T-cell (primary cell): Measurements from ENCODE around the gene LIM2. TPM values are rescaled to one million over a fixed set of nuclear protein-coding genes. Genes with fewer than 3 reads are reported as not detected.

Source experiments
- ATAC-seq, 4 experiments: fragments of 200-7000 bp in 3 of 4; fragments of 150-1000 bp in 1 of 4; cut with Tn5 transposase; replicated peaks in 1 of 4; 1 replicate in 3 of 4; 2 replicates in 1 of 4; pipeline ENCODE4 v1.10.0; 2021; ENCODE audit warnings: moderate library complexity in 3 of 4, mild to moderate bottlenecking in 2 of 4, moderate number of reproducible peaks in 1 of 4
- CTCF ChIA-PET, 2 donors: fragments of 300-600 bp; sonication (Branson Sonifier 250); formaldehyde crosslinking; loops; one replicate each; lab custom pipeline; 2022; ENCODE audit warnings: antibody characterized with exemption in 2 of 2; lab: Charles Lee
- POLR2A ChIA-PET, 2 donors: fragments of 300-600 bp; sonication (Branson Sonifier 250); formaldehyde crosslinking; loops; one replicate each; lab custom pipeline; 2022; ENCODE audit warnings: antibody characterized with exemption in 2 of 2; lab: Charles Lee
- DNase-seq, 35 experiments: peaks; one replicate each; pipeline versions ENCODE4 v3.0.0 to v3.0.0-alpha.2; 2013 to 2023
- H3K27ac ChIP-seq: one replicate; pipeline ENCODE4 v1.5.1; 2013; ENCODE audit warnings: low read length
- H3K27me3 ChIP-seq, 2 experiments: replicated peaks in 1 of 2; 1 replicate in 1 of 2; 2 replicates in 1 of 2; pipeline versions ENCODE4 v1.6.1 to v1.7.0; 2013; ENCODE audit warnings: low read length in 1 of 2, mixed read lengths in 1 of 2; ENCODE audit not compliant: control insufficient read depth in 2 of 2, insufficient read depth in 2 of 2; ENCODE audit errors: extremely low read depth in 1 of 2
- H3K36me3 ChIP-seq, 2 donors: 1 replicate in 1 of 2; 2 replicates in 1 of 2; pipeline versions ENCODE4 v1.6.1 to v1.7.0; 2013; ENCODE audit warnings: low read length in 1 of 2; ENCODE audit not compliant: control insufficient read depth in 2 of 2, insufficient read depth in 1 of 2; ENCODE audit errors: extremely low read depth in 1 of 2
- H3K4me1 ChIP-seq, 2 experiments: 1 replicate in 1 of 2; 2 replicates in 1 of 2; pipeline versions ENCODE4 v1.6.1 to v1.7.0; 2013; ENCODE audit warnings: low read length in 2 of 2, mixed read lengths in 1 of 2; ENCODE audit not compliant: insufficient read depth in 2 of 2, control insufficient read depth in 1 of 2; ENCODE audit errors: extremely low read depth in 1 of 2
- H3K4me3 ChIP-seq, 2 donors: 1 replicate in 1 of 2; 2 replicates in 1 of 2; pipeline versions ENCODE4 v1.5.1 to v1.7.0; 2013; ENCODE audit warnings: mild to moderate bottlenecking in 2 of 2, low read length in 1 of 2, moderate library complexity in 1 of 2; ENCODE audit not compliant: control insufficient read depth in 1 of 2; ENCODE audit errors: extremely low read depth in 1 of 2
- H3K9me3 ChIP-seq: 2 replicates; pipeline ENCODE4 v1.7.0; 2013
- H3K27ac Mint-ChIP-seq, 2 donors: one replicate each; pipeline ENCODE4 v1.8.0; 2020 to 2021; ENCODE audit warnings: mild to moderate bottlenecking in 2 of 2, mixed read lengths in 2 of 2
- H3K27me3 Mint-ChIP-seq, 2 donors: one replicate each; pipeline ENCODE4 v1.8.0; 2021 to 2022; ENCODE audit warnings: mixed read lengths in 2 of 2
- H3K36me3 Mint-ChIP-seq: one replicate; pipeline ENCODE4 v1.8.0; 2021; ENCODE audit warnings: mixed read lengths
- H3K4me1 Mint-ChIP-seq, 3 donors: one replicate each; pipeline ENCODE4 v1.8.0; 2020 to 2022; ENCODE audit warnings: mixed read lengths in 3 of 3, mild to moderate bottlenecking in 1 of 3
- H3K4me3 Mint-ChIP-seq, 3 donors: one replicate each; pipeline ENCODE4 v1.8.0; 2020 to 2022; ENCODE audit warnings: mild to moderate bottlenecking in 3 of 3, mixed read lengths in 3 of 3, moderate library complexity in 3 of 3
- H3K9me3 Mint-ChIP-seq, 3 donors: one replicate each; pipeline ENCODE4 v1.8.0; 2020 to 2022; ENCODE audit warnings: mixed read lengths in 3 of 3
- WGBS: methylation state at CpG from one replicate; pipeline ENCODE4 v1.1.5; 2013; ENCODE audit warnings: missing lambda C conversion rate; ENCODE audit not compliant: insufficient coverage; 5-methylcytosine and 5-hydroxymethylcytosine counted together
- total RNA-seq, 35 experiments: library from RNA in 6 of 35; stranded (reverse) in 6 of 35; fragments of 120-200 nt in 1 of 35; gene quantifications; one replicate each; pipeline versions ENCODE4 v1.2.1 to v1.2.4 and lab custom pipeline; 2013 to 2026

The LIM2 gene
- total RNA-seq, 5 donors from 2014 or later (not counting 1 experiment from before 2014, with no cell fraction given): not detected

- CTCF ChIA-PET: no interaction called here
These were observed 40.4 kb downstream of the LIM2 start for GRCh38 chr19:51347209-51347928.

GRCh38 chr19:51346742-51347141 lies 41.0 kb downstream of the LIM2 start:
- no peaks in the 10 kb centered on the region for H3K27me3 Mint-ChIP-seq
- H3K4me3 Mint-ChIP-seq: no peak overlapping the region
- no peak overlapping the region for H3K4me3 ChIP-seq
- no peaks in the 10 kb centered on the region for H3K27me3 ChIP-seq
- no peak for ATAC-seq
- H3K27ac ChIP-seq: no peak overlapping the region
- 92% methylated on average over 6 of the region's 17 CpGs for WGBS
- DNase-seq: no peak
- no peaks in the 10 kb centered on the region for H3K9me3 Mint-ChIP-seq
- H3K4me1 Mint-ChIP-seq: peaks cover 0 to 3% (median under 1%) of the 10 kb centered on the region in 3 donors
- H3K36me3 Mint-ChIP-seq: peaks cover 36% of the 10 kb centered on the region
- no peak overlapping the region for H3K27ac Mint-ChIP-seq
- POLR2A ChIA-PET: no interaction called here
- CTCF ChIA-PET: no interaction called here
- no peaks in the 10 kb centered on the region for H3K9me3 ChIP-seq
- no peaks in the 10 kb centered on the region for H3K4me1 ChIP-seq
- H3K36me3 ChIP-seq: peaks cover 18 to 33% of the 10 kb centered on the region in 2 donors

More at GRCh38 chr19:51347209-51347928, 40.4 kb downstream of the LIM2 start:
- Histone ChIP-seq H3K4me3 (no peak overlapping the region), H3K9me3 (no peaks in the 10 kb centered on the region), H3K27me3 (no peaks in the 10 kb centered on the region), H3K27ac (no peak overlapping the region), H3K36me3 (peaks cover 18 to 39% of the 10 kb centered on the region in 2 donors), H3K4me1 (no peaks in the 10 kb centered on the region)
- peaks cover 41% of the 10 kb centered on the region for H3K36me3 Mint-ChIP-seq
- H3K4me1 Mint-ChIP-seq: peaks cover 0 to 3% (median 0%) of the 10 kb centered on the region in 3 donors
- no peaks in the 10 kb centered on the region for H3K9me3 Mint-ChIP-seq
- WGBS: 82% methylated on average over 6 of the region's 10 CpGs
- DNase-seq (no peak), ATAC-seq (no peak)
- POLR2A ChIA-PET: no interaction called here
- no peaks in the 10 kb centered on the region for H3K27me3 Mint-ChIP-seq
- no peak overlapping the region for H3K4me3 Mint-ChIP-seq
- no peak overlapping the region for H3K27ac Mint-ChIP-seq

- no peak for ATAC-seq
- peak overlapping the region in 1 of 2 donors; percentile 2 for H3K27ac Mint-ChIP-seq
- WGBS: 93% methylated on average over 9 of the region's 9 CpGs
- H3K4me3 ChIP-seq: no peak overlapping the region
- peaks cover 0 to 7% of the 10 kb centered on the region in 2 experiments for H3K4me1 ChIP-seq
- H3K36me3 ChIP-seq: peaks cover 11 to 21% of the 10 kb centered on the region in 2 donors
- no peaks in the 10 kb centered on the region for H3K9me3 ChIP-seq
- no peaks in the 10 kb centered on the region for H3K9me3 Mint-ChIP-seq
- POLR2A ChIA-PET: no interaction called here
- no peaks in the 10 kb centered on the region for H3K27me3 ChIP-seq
- CTCF ChIA-PET: no interaction called here
- no peak overlapping the region for H3K4me3 Mint-ChIP-seq
- H3K36me3 Mint-ChIP-seq: peaks cover 23% of the 10 kb centered on the region
- H3K4me1 Mint-ChIP-seq: peaks cover 0 to 7% (median 5%) of the 10 kb centered on the region in 3 donors
- H3K27ac ChIP-seq: no peak overlapping the region
- H3K27me3 Mint-ChIP-seq: no peaks in the 10 kb centered on the region
- no peak for DNase-seq
These were observed 42.6 kb downstream of the LIM2 start for GRCh38 chr19:51345076-51345620.

- Mint-ChIP-seq H3K4me1 (peaks cover 9 to 22% (median 16%) of the 10 kb centered on the region in 3 donors), H3K9me3 (no peaks in the 10 kb centered on the region), H3K36me3 (peaks cover 20% of the 10 kb centered on the region), H3K27me3 (no peaks in the 10 kb centered on the region), H3K4me3 (no peak overlapping the region), H3K27ac (peak overlapping the region; percentile 23 to 45)
- no peak for ATAC-seq
- DNase-seq: no peak
- H3K36me3 ChIP-seq: peaks cover 11 to 18% of the 10 kb centered on the region in 2 donors
- no peaks in the 10 kb centered on the region for H3K9me3 ChIP-seq
- no peak overlapping the region for H3K4me3 ChIP-seq
- peaks cover 0 to 10% of the 10 kb centered on the region in 2 experiments for H3K27me3 ChIP-seq
- H3K27ac ChIP-seq: no peak overlapping the region
- ChIA-PET CTCF (interaction anchor here in 1 of 2 donors (0.5 to 0.6 kb wide), 2 partner anchors 27 to 787 kb away, joined by 3 to 6 read pairs; no protein-coding TSS in a partner anchor), POLR2A (no interaction called here)
- H3K4me1 ChIP-seq: peaks cover 2 to 24% of the 10 kb centered on the region in 2 experiments
- WGBS: 61% methylated on average over 7 of the region's 9 CpGs
These were observed 44.9 kb downstream of the LIM2 start for GRCh38 chr19:51342631-51343569.

GRCh38 chr19:51341976-51342580 lies 45.7 kb downstream of the LIM2 start, which contains the start of gene VSIG10L:
TSS of gene VSIG10L (minus strand) at chr19:51342139. CDS start at chr19:51342124, 15 bp downstream.
- Histone ChIP-seq H3K9me3 (no peaks in the 10 kb centered on the region), H3K36me3 (peaks cover 11 to 13% of the 10 kb centered on the region in 2 donors), H3K4me3 (no peak within 1 kb of the TSS), H3K4me1 (peaks cover 2 to 24% of the 10 kb centered on the region in 2 experiments), H3K27ac (no peak within 1 kb of the TSS), H3K27me3 (peaks cover 0 to 17% of the 10 kb centered on the region in 2 experiments)
- WGBS: 60% methylated on average over 1 of the region's 3 CpGs
- Mint-ChIP-seq H3K27ac (peak within 1 kb of the TSS; percentile 23 to 72), H3K4me1 (peaks cover 9 to 22% (median 16%) of the 10 kb centered on the region in 3 donors), H3K27me3 (no peaks in the 10 kb centered on the region), H3K9me3 (no peaks in the 10 kb centered on the region), H3K36me3 (peaks cover 15% of the 10 kb centered on the region), H3K4me3 (peak within 1 kb of the TSS; percentile 62 to 72 (median 67))
- ATAC-seq: no peak
- ChIA-PET POLR2A (no interaction called here), CTCF (interaction anchor here in 1 of 2 donors (0.6 kb wide), 2 partner anchors 28 to 59 kb away, joined by 6 read pairs; no protein-coding TSS in a partner anchor)
- no peak for DNase-seq
